Measurements from ENCODE around the gene ABCB9. TPM values are rescaled to one million over a fixed set of nuclear protein-coding genes. Genes with fewer than 3 reads are reported as not detected.
A peak's percentile ranks its signal among the peaks of the same experiment; 100 is the strongest.

The ABCB9 gene
- total RNA-seq, 1 donor from 2014 or later = 6.9 TPM

DNA sequence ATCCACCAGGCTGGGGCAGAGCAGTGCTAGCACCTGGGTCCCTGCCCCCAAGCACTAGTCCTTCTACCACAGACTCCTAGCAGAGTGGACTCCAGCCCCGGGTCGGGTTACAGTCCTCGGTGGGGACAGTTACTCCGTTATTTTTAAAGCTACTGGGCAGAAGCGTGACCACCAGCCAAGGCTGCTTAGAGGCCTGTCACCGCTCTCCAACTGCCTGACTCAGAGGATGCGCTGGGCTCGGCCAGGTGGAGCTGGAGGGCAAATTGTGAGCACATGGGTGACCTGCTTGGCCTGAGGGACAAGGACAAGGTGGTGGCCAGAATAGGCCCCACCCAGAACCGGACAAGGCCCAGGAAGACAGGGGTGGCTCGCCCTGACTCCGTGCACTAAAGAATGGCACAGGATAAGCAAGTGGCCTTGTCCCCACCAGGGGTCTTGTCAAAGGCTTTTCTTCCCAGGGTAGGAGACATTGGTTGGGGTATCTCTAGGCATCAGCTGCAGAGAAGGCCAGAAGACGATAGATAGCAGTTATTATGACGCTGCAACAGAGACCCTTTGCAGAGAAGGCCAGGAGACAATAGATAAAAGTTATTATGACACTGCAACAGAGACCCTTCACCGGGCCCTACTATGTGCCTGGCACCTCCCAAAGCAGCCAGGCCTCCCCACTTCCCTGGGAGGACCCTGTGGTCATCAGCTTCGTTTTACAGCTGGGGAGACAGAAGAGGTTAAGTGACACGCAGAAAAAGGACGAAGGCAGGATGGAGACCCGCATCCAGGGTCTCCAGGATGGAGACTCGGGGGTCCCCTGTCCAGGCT, 1.6 kb downstream of the ABCB9 start:
- DNase-seq (ENCODE audit: low read depth) = peak; percentile 70

DNA sequence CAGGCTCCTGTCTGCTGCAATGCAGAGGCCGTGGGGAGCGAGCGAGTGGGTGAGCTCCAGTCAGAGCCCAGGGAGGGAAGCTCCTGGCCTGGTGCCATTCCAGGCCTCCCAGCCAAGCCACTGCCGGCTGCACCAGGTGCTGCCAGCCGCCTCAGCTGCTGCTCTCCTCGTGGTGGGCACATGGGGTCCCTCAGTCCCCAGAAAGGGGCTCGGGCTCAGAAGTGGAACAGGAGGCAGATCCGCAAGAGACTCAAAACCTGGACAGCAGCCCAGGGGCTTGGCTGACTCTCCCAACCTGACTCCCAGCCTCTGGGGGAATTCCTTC, 2.4 kb downstream of the ABCB9 start:
- peak; percentile 81 for DNase-seq (ENCODE audit: low read depth)

DNA sequence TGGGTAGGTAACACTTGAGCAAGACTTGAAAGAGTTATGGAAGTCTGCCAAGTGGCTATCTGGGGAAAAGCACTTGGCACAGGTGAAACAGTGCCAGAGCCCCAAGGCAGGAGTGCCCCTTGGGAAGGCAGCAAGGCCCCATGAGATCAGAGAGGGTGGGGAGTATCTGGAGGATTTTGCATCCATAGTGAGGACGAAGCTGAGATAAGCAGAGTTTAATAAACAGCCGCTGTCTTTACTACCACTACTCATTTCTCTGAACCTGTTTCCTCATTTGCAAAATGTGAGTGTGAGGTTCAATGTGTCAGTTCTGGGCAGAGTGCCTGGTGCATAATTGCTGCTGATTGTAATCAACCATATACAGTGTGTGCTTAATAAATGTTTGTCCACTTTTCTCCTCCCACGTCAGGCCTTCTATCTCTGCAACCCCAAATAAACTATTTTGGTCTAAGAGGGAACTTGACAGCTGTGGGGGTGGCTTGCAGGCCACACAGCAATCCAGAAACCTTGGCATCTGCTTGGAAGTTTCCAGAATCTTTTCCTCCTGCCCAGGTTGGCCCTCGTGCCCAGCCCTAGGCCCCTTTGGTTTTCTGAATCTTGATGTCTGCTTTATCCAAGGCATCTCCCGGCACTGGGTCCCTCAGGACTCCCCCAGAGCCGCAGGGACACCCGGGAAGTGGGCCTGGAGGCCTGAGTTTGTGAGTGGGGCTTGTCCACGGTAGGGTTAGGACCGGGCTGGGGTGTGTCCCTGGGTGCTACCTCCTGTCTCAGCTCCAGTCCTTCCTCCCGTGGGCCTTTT, 4.5 kb downstream of the ABCB9 start:
- DNase-seq (ENCODE audit: low read depth) = peak; percentile 70

DNA sequence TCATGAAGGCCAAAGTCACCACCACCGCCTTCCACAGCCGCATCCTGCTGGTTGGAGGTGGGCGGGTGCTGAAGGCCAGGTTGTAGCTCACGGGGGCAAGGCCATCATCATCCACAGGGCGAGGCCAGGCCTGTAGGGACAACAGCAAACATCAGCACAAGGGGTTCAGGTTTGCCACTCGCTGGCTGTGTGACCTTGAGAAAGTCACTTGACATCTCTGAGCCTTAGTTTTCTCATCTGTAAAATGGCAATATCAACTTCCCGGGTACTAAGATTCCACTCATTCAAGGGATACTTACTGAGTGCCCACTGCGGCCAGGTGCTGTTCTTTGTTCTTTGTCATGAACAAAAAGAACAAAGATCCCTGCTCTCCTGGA, 6.1 kb downstream of the ABCB9 start:
- DNase-seq (ENCODE audit: low read depth) = no peak

DNA sequence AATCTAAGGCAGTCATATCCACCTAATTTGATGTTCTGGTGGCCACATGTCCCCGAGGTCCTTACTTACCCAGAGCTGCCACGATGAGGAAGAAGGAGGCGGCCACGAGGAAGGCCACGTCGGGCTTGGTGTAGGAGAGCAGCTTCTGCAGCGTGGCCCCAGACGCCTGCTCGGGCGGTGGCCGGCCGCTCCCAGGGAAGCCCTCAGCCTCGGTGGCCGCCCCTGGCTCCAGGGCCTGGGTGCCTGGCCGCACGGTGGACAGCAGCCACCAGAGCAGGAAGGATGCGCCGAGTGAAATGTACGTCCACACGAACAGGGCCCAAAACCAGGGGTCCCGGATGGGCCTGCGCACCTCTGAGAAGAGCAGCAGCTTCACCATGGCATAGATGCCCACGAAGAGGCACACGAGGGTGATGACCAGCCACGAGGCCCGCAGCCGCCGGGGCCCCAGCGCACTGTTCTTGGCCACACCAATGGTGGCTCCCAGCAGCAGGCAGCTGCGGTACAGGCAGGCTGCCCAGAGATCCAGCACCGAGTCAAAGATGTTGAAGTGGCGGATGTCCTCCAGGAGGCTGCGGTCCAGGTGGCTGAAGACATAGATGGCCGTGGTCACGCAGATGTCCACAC, 6.6 kb downstream of the ABCB9 start:
- no peak for DNase-seq (ENCODE audit: low read depth)

DNA sequence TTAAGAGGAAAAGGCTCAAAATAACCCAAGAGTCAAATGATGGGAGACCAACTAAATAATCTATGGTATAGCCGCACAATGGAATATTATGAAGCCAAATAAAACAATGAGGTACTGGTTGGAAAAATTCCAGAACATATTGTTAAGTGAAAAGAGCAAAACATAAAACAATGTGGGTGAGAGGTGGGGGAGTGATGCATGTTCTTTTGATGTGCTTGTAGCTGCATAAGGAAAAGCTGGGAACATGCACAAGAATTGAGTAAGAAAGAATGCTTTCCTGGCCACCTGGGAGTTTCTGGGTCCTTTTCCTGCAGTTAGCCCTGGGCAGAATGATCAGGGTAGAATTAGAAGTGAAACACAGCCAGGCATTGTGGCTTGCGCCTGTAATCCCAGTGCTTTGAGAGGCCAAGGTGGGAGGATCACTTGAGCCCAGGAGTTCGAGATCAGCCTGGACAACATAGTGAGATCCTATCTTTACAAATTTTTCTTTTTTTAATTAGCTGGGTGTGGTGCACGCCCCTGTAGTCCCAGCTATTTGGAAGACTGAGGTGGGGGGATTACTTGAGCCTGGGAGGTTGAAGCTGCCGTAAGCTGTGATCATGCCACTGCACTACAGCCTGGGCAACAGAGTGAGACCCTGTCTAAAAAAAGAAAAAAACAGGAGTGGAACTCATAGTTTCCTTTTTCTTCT, 7.9 kb downstream of the ABCB9 start:
- DNase-seq (ENCODE audit: low read depth) = no peak

DNA sequence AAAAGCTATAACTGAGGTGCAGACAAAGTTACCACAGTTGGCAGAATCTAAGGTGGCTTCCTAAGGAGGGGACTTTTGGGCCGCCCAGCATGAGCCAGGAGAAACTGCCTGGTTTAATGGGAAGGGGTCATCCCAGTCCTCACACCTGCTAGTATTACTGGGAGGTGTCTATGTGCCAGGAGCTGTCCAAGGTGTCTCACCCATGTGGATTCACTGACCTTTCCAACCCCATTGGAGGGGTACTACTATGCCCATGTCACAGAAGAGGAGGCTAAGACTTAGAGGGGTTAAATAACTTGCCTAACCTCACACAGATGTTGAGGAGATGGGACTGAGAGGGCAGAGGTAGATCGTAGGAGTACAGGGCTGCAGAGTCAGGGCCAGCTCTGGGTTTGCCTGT, 10.2 kb downstream of the ABCB9 start:
- no peak for DNase-seq (ENCODE audit: low read depth)

DNA sequence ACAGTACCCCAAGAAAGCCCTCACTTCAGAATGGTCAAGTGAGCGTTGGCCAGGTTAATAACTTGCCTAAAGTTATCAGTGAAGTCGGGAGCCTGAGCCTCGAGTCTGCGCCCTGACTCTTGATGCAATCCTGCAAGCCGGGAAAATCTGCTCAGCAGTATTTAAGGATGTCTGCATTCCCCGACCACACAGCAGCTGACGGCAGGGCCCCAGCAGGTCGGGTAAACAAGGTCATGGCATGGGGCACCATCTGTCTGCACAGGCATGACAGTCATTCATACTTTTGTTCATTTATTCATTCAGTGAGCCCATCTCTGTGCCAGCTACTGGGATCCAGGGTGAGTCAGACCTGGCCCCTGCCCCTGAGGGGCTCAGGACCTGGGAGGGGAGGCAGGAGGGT, 11.1 kb downstream of the ABCB9 start:
- peak; percentile 89 for DNase-seq (ENCODE audit: low read depth)

DNA sequence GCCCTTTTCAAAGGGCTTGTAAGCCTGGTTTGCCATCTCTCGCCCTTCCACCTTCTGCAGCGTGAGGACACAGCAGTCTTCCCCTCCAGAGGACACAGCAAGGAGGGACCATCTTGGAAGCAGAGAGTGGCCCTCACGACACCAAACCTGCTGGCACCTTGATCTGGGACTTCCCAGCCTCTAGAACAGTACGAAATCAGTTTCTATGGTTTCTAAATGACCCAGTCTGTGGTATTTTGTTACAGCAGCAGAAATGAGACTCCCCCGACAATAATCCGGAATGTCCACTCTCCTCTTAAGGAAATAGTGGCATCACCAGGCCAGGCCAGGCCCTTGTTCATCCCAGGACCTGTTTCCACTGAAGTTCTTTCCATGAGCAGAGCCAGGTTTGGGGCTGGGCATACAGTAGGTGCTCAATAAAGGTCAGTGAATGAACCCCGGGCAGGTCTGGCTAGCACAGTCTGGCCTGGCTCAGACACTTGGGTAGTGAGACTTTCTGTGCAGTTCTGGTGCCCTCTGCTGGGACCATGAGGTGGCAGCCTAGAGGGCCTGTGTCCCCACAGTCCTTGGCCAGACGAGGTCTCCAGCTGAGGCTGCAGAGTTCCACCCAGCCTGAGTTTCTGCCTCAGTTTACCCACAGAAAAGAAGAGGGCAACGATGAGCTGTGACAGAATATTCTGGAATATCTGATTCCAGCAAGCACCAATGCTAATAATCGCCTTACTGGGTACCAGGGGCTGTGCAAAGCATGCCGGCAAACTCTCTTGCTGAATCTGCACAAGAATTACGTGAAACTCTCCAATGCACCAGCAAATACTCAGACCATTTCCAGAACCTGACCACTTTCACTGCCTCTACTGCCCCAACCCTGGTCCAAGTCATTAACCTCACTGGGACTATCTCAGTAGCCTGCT, 14.0 kb downstream of the ABCB9 start:
- DNase-seq (ENCODE audit: low read depth) = peak; percentile 82

DNA sequence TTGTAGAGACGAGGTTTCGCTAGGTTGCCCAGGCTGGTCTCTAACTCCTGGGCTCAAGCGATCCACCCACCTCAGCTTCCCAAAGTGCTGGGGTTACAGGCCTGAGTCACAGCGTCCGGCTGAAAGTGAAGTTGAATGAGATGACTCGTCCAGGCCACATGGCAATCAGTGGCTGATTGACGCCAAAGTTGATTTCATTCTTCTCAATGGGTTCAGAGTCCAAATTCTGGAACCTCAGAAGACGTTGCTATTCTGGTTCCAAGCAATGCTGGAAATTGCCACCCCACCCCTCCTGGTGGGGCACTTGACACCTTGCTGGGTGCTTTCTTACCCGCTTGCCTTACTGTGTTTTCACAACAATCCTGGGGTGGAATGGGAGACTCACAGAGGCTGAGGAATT, 14.9 kb downstream of the ABCB9 start:
- DNase-seq (ENCODE audit: low read depth) = peak; percentile 64

DNA sequence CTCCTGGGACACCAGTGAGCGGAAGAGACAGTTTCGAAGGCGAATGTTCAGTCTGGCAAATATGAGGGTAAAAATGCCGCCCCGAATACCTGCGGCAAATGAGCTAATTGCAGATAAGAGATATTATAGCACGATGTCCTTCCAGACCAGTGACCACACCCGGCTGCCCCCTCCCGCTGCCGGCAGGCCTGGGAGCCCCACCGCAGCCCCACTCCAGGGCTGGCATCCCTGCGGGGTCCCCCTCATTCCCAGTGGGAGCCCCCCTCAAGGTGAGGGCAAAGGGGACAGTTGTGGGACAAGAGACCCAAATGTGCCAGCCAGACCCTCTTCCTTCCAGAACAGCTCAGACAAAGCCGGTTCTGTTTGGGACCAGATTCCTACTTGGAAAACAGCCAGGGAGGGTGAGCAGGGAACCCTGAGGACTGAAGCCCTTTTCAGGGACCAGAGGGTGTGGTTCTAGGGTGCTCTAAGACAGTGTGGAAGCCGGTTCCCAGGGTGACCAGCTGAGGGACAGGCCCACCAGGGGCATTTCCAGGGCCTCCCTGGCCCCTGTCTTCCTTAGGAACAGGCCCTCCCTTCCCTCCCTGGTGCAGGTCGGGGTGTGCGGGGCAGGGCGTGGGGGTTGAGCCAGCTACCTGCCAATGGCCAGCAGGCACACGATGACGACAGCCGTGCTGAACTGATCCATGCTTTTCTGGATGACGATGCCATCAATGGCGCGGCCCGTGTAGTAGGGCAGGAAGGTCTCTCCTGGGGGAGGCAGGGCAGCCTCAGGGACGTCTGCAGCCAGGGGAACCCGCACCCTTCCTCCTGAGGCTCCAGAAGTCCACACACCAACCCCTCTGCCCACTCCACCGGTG, 16.2 kb downstream of the ABCB9 start:
- no peak for DNase-seq (ENCODE audit: low read depth)

DNA sequence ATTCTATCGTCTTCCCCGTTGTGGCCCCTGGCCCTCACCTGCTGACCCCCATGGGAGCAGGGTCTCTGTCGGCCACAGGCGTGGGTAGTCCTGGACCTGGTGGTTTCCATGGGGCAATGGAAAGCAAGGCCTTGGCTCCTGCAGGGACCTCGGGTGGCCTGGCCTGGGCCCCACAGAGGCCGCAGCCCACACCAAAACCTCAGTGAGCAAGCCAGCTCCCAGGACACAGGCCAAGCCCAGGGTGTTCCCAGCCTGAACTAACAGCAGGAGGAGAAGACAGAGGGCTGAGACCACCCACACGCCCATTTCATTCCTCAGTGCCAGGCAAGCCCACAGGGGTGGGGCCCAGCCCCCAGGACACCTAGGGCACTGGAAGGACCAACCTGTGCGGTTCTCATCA, 16.9 kb downstream of the ABCB9 start:
- DNase-seq (ENCODE audit: low read depth) = peak; percentile 49

DNA sequence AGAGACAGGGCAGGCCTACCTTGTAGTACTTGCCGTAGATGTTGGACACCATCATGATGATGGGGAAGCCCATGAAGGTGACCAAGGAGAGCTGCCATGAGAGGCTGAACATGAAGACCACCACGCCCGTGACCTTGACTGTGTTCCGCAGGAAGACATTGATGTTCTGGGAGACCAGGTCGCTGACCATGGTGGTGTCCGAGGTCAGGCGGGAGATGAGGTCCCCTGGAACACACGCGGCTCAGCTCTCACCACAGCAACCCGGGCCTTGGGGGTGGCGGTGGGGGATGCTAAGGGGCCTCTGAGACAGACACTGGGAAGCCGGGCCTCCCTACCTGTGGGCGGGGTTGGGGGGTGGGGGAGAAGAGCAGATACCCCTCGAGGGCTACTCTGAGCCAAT, 17.7 kb downstream of the ABCB9 start:
- DNase-seq (ENCODE audit: low read depth) = no peak

DNA sequence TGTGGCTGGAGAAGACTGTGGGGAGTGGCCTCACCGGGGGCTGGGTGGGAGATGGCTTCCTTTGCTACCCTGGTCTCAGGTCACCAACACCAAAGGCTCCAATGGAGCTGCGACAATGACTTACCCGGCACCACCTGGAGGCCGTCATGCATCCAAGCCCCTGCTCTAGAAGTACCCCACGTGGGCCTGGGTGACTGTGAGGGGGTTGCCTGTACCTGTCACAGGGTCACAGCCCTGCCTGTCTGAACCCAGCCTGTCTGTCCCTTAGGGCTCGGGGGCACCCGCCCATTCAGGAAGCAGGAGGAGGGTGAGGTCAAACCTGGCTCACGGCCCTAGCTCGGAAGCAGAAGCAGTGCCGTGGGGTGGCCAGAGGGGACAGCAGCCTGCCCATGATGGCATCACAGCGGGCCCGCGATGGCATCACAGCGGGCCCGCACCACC, 18.9 kb downstream of the ABCB9 start:
- no peak for DNase-seq (ENCODE audit: low read depth)

DNA sequence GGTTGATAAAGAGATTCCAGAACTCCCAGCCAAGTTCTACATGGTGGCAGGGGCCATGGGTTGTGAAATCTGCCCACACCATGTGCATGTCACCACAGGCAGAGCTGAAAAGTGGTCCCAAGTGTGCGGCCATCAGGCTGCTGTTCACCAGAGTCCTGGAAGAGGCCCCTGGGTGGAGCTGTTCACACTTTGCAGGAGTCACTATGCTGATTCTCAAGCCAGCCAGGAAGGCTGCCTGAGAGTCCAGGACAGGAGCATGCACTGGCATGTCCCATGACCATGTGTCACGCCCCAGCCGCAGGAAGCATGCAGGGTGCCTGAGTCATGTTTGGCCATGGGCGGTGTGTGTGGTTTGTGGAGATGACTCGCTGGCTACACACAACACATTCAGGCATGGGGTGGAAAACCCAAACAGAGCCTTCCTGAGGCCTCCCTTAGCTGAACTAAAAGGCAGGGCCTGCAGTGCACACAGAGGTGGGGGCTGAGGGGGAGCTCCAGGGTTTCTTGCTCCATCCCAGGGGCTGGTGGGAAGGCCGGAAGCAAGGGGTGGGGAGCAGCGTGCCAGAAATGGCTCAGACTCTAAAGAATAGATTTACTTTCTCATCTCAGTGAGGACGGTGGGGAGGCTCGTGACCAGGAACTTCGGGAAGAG, 19.4 kb downstream of the ABCB9 start:
- DNase-seq (ENCODE audit: low read depth) = peak; percentile 100

DNA sequence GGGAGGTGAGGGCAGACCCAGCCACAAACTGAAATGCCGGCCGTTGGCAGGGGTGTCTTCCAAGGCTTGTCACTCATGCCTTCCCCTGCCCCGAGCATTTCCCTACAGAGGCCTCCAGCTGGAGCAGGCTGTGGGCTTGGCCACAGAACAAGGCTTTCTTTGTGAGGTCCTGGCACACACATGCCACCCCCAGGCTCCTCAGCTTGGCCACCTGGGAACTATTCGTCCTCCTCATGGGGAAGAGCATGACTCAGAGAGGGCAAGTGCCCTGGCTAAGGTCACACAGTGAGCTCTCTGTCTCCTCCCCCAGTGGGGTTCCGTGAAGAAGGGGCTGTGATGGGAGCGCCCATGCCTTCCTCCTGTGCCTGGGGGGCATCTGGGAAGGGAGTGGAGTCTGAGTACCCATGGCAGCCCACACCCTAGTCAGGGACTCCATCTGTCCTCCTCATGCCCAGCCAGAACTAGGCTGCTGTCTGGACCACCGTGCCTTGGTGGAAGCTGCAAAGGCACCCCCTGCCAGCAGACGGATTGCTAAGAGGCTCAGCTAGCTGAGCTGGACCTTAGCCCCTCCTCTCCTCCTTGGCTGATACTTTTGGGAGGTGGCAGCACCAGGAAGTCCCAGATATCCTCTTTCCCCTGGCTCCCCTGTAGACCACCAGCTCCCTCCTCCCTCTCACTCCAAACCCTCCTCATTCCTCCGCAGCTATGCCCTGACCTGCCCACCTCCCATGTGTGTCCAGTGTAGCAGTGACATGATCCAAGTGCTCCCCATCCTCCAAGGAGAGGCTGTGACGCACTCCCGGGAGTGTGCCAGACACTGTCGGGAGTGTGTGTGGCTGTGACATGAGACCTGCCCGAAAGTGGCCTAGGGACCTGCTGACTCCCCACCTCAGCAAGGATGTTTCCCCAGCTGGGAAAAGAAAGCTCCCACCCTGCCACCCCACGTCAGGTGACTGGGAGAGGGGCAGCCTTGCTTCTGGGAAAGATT, 21.4 kb downstream of the ABCB9 start:
- peak; percentile 91 for DNase-seq (ENCODE audit: low read depth)

DNA sequence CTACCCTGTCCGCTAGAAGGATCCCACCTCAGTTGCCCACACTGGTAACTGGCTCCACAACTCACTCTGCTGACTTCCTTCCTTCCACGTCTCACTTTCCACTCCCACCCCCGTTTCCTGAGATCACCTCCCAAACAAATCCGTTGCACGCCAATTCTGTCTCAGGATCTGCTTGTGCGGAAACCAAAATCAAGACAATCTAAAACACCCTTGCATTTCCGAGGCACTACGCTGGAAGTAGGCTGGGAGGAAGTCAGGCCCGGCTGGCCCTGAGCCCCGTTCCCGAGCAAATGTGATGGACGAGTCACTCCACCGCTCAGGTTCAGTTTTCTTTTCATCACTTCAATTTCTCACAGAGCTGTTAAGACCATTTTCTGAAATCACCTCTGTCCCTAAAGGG, 23.1 kb downstream of the ABCB9 start:
- DNase-seq (ENCODE audit: low read depth) = no peak

DNA sequence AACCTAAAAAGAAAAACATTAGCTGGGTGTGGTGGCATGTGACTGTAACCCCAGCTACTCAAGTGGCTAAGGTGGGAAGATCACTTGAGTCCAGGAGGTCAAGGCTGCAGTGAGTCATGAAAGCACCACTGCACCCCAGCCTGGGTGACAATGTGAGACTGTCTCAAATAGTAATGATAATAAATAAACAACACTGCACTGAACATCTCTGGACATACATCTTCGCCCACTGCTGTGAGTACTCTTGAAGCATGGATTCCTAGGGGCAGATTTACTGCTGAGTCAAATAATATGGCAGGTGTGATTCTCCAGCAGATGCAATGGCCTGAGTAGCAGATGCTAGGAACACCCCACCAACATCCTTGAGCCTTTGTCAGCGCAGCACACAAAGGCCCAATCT, 23.6 kb downstream of the ABCB9 start:
- DNase-seq (ENCODE audit: low read depth) = no peak
